Type B pancreatic cell (in vitro differentiated cells): ENCODE data around the gene GDE1. TPM values are rescaled to one million over a fixed set of nuclear protein-coding genes. Genes with fewer than 3 reads are reported as not detected.
A peak's percentile ranks its signal among the peaks of the same experiment; 100 is the strongest.

Experiments used
- DNase-seq: peaks from one replicate; pipeline ENCODE4 v3.0.0; 2021; ENCODE audit warnings: mixed read lengths; ENCODE audit not compliant: unreplicated experiment; ENCODE audit errors: extremely low spot score
- H3K27ac Mint-ChIP-seq: 2 replicates; pipeline ENCODE4 v1.8.0; 2021; ENCODE audit warnings: mild to moderate bottlenecking, mixed read lengths
- H3K27me3 Mint-ChIP-seq: 2 replicates; pipeline ENCODE4 v1.8.0; 2021; ENCODE audit warnings: mixed read lengths
- H3K36me3 Mint-ChIP-seq: 2 replicates; pipeline ENCODE4 v1.8.0; 2021; ENCODE audit warnings: mixed read lengths
- H3K4me1 Mint-ChIP-seq: one replicate; pipeline ENCODE4 v1.8.0; 2021; ENCODE audit warnings: mixed read lengths; ENCODE audit not compliant: unreplicated experiment
- H3K4me3 Mint-ChIP-seq: 2 replicates; pipeline ENCODE4 v1.8.0; 2021; ENCODE audit warnings: mild to moderate bottlenecking, mixed read lengths
- H3K9me3 Mint-ChIP-seq: 2 replicates; pipeline ENCODE4 v1.8.0; 2021; ENCODE audit warnings: mixed read lengths
- CTCF ChIP-seq: fragments of 200-600 bp; sonication (generic); conservative IDR thresholded peaks from 2 replicates; pipeline ENCODE4 v1.5.0; 2021; ENCODE audit warnings: antibody characterized with exemption, mild to moderate bottlenecking
- total RNA-seq: library from RNA; stranded (reverse); gene quantifications from 2 replicates; pipeline ENCODE4 v1.2.1, GENCODE V29; 2021; ENCODE audit warnings: low replicate concordance

GDE1 gene
- total RNA-seq, 1 donor from 2014 or later, result 66.7 TPM

- Mint-ChIP-seq H3K4me3 (no peak overlapping the region), H3K9me3 (no peaks in the 10 kb centered on the region), H3K4me1 (peaks cover 4% of the 10 kb centered on the region), H3K27me3 (no peaks in the 10 kb centered on the region), H3K27ac (no peak overlapping the region), H3K36me3 (peaks cover 42% of the 10 kb centered on the region)
- DNase-seq, result no peak
- no peak for TF ChIP-seq CTCF
Observed at GRCh38 chr16:19513377-19514053, 8.4 kb downstream of the GDE1 start.

DNA sequence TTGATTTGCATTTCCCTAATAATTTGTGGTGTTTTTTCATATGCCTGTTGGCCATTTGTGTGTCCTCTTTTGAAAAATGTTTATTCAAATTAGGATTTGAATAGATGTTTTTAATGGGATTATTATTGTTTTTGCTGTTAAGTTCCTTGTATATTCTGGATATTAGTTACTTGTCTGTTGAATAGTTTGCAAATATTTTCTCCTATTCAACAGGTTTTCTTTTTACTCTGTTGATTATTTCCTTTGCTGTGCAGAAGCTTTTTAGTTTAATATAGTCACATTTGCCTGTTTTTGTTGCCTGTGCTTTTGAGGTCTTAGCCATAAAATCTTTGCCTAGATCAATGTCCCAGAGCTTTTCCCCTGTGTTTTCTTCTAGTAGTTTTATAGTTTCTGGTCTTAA lies 9.6 kb downstream of the GDE1 start:
- Mint-ChIP-seq H3K36me3 (peaks cover 44% of the 10 kb centered on the region), H3K9me3 (no peaks in the 10 kb centered on the region), H3K4me1 (no peaks in the 10 kb centered on the region), H3K4me3 (no peak overlapping the region), H3K27ac (no peak overlapping the region), H3K27me3 (no peaks in the 10 kb centered on the region)
- no peak for TF ChIP-seq CTCF
- DNase-seq, result no peak

GRCh38 chr16:19507867-19508266 lies 14.0 kb downstream of the GDE1 start:
- Mint-ChIP-seq H3K27me3 (no peaks in the 10 kb centered on the region), H3K27ac (no peak overlapping the region), H3K9me3 (no peaks in the 10 kb centered on the region), H3K36me3 (peaks cover 37% of the 10 kb centered on the region), H3K4me1 (peaks cover 6% of the 10 kb centered on the region), H3K4me3 (no peak overlapping the region)
- no peak for DNase-seq
- no peak for TF ChIP-seq CTCF

DNA sequence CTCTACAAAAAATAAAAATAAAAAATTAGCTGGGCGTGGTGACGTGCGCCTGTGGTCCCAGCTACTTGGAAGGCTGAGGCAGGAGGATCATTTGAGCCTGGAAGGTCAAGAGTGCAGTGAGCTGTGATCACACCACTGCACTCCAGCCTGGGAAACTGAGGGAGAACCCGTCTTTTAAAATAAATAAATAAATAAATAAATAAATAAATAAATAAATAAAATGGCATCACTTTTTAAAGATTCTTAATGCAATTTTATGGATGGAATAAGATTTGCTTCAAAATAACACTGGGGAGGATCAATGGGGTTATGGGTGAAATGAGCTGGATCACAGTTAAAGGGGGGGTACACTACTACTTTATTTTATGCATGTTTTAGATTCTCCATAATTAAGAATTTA lies 14.9 kb downstream of the GDE1 start:
- H3K4me1 Mint-ChIP-seq, result peaks cover 6% of the 10 kb centered on the region
- DNase-seq, result no peak
- peaks cover 35% of the 10 kb centered on the region for H3K36me3 Mint-ChIP-seq
- H3K27me3 Mint-ChIP-seq, result no peaks in the 10 kb centered on the region
- H3K9me3 Mint-ChIP-seq, result no peaks in the 10 kb centered on the region
- no peak overlapping the region for H3K4me3 Mint-ChIP-seq
- no peak overlapping the region for H3K27ac Mint-ChIP-seq
- no peak for TF ChIP-seq CTCF

DNA sequence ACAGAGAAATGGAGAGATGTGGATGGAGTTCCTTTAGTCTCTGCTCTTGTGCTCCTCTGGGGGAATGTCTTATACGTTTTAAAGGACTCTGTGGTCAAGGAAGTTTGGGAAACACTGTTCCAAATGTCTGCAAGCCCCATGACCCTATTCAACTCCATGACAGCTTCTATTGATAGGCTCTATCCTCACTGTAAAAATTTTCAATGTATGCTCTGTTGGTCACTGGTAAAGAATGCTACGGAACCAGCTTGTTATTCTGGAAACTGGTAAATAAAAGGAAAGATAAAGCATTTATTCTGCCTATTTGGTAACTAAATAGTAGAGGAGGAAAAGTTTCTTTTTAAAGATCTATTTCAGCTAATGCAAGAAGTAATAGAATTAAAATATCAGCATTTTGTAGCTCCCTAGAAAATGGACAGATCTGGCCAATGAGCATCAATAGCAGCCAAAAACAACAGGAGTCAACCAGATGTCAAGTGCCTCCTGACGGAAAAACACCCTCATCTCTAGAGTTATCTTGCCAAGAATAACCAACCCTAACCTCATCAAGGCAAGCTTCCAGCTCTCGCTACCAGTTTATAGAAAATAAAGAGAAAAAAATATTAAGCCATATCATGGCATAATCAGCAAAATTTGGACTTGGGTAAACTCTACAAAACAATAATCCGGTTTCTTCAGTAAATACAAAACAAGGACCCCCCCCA lies 16.1 kb downstream of the GDE1 start:
- Mint-ChIP-seq H3K4me1 (peaks cover 6% of the 10 kb centered on the region), H3K9me3 (no peaks in the 10 kb centered on the region), H3K4me3 (no peak overlapping the region), H3K27ac (peak overlapping the region; percentile 75), H3K27me3 (no peaks in the 10 kb centered on the region), H3K36me3 (peaks cover 35% of the 10 kb centered on the region)
- no peak for DNase-seq
- TF ChIP-seq CTCF, result no peak
